Vagina (tissue), 2 donors: ENCODE results near the gene SORCS2. TPM values are rescaled to one million over a fixed set of nuclear protein-coding genes. Genes with fewer than 3 reads are reported as not detected.

ENCODE experiments used
- DNase-seq, 2 donors: peaks; one replicate each; pipeline ENCODE4 v3.0.0-alpha.2; 2017; ENCODE audit errors: extremely low spot score in 2 of 2
- H3K27ac ChIP-seq: fragments of 200-600 bp; sonication (generic); one replicate; pipeline ENCODE4 v1.5.1; 2019
- H3K27me3 ChIP-seq: fragments of 200-600 bp; sonication (generic); one replicate; pipeline ENCODE4 v1.5.1; 2019
- H3K36me3 ChIP-seq, 2 donors: fragments of 200-600 bp; sonication (generic); one replicate each; pipeline ENCODE4 v1.5.1; 2017 to 2019
- H3K4me1 ChIP-seq: fragments of 200-600 bp; sonication (generic); one replicate; pipeline ENCODE4 v1.5.1; 2019
- H3K4me3 ChIP-seq, 2 donors: fragments of 200-600 bp; sonication (generic); 1 replicate in 1 of 2; 2 replicates in 1 of 2; pipeline ENCODE4 v1.5.1; 2016 to 2019
- H3K9me3 ChIP-seq: fragments of 200-600 bp; sonication (generic); one replicate; pipeline ENCODE4 v1.5.1; 2019
- CTCF ChIP-seq, 3 experiments: fragments of 450-650 bp in 2 of 3; fragments of 200-600 bp in 1 of 3; sonication (generic) in 1 of 3; IDR thresholded peaks; one replicate each; pipeline ENCODE4 v1.5.1; 2017 to 2019; ENCODE audit warnings: antibody characterized with exemption in 3 of 3, mild to moderate bottlenecking in 2 of 3, moderate library complexity in 2 of 3
- POLR2A ChIP-seq, 2 donors: fragments of 450-650 bp; IDR thresholded peaks; one replicate each; pipeline ENCODE4 v1.6.1; 2017; ENCODE audit warnings: antibody characterized with exemption in 2 of 2, mild to moderate bottlenecking in 2 of 2, moderate library complexity in 2 of 2
- POLR2AphosphoS5 ChIP-seq, 2 donors: sonication (generic); formaldehyde crosslinking; IDR thresholded peaks; one replicate each; pipeline ENCODE4 v1.9.0; 2017; ENCODE audit warnings: antibody characterized with exemption in 2 of 2, mild to moderate bottlenecking in 2 of 2, low read depth in 1 of 2; ENCODE audit not compliant: insufficient read depth in 1 of 2
- intact Hi-C: fragments of 100-400 bp; cut with DNase I; formaldehyde crosslinking; loops from one replicate; pipeline ENCODE4 v1.15.1; 2023
- total RNA-seq: library from RNA; depleted of rRNA; stranded (reverse); fragments of >200 nt; gene quantifications from one replicate; pipeline ENCODE4 v1.2.3, GENCODE V29; 2016

The SORCS2 gene
- total RNA-seq, 1 donor from 2014 or later = 5.4 TPM

GRCh38 chr4:7739077-7739917, 547.0 kb downstream of the SORCS2 start:
- Histone ChIP-seq H3K4me1 (no peaks in the 10 kb centered on the region), H3K27me3 (no peaks in the 10 kb centered on the region), H3K36me3 (no peaks in the 10 kb centered on the region), H3K4me3 (no peak overlapping the region), H3K9me3 (no peaks in the 10 kb centered on the region), H3K27ac (no peak overlapping the region)
- DNase-seq = no peak
- TF ChIP-seq POLR2A (IDR thresholded peaks at IDR 0.05) = no peak
- intact Hi-C loops = no loop called here

- H3K4me1 ChIP-seq = no peaks in the 10 kb centered on the region
- no peak for TF ChIP-seq POLR2A (IDR thresholded peaks at IDR 0.05)
- TF ChIP-seq CTCF (IDR thresholded peaks at IDR 0.05) = no peak
- TF ChIP-seq POLR2AphosphoS5 (IDR thresholded peaks at IDR 0.05; ENCODE audit: insufficient read depth in 1 of 2, low read depth in 1 of 2) = no peak
- no peaks in the 10 kb centered on the region for H3K36me3 ChIP-seq
- no peaks in the 10 kb centered on the region for H3K27me3 ChIP-seq
- no peak overlapping the region for H3K4me3 ChIP-seq
- no peak for DNase-seq
- no peaks in the 10 kb centered on the region for H3K9me3 ChIP-seq
- H3K27ac ChIP-seq = no peak overlapping the region
- intact Hi-C loops = no loop called here
Observed at GRCh38 chr4:7739918-7740865, 547.9 kb downstream of the SORCS2 start.

GRCh38 chr4:7740866-7741525, 548.7 kb downstream of the SORCS2 start:
- Histone ChIP-seq H3K4me1 (no peaks in the 10 kb centered on the region), H3K9me3 (no peaks in the 10 kb centered on the region), H3K27ac (no peak overlapping the region), H3K27me3 (no peaks in the 10 kb centered on the region), H3K4me3 (no peak overlapping the region), H3K36me3 (no peaks in the 10 kb centered on the region)
- no peak for TF ChIP-seq POLR2AphosphoS5 (IDR thresholded peaks at IDR 0.05; ENCODE audit: insufficient read depth in 1 of 2, low read depth in 1 of 2)
- no peak for TF ChIP-seq CTCF (IDR thresholded peaks at IDR 0.05)
- TF ChIP-seq POLR2A (IDR thresholded peaks at IDR 0.05) = no peak
- no peak for DNase-seq
- intact Hi-C loops = no loop called here

GRCh38 chr4:7741946-7742806, 549.8 kb downstream of the SORCS2 start:
- Histone ChIP-seq H3K4me3 (no peak overlapping the region), H3K36me3 (no peaks in the 10 kb centered on the region), H3K4me1 (no peaks in the 10 kb centered on the region), H3K27me3 (no peaks in the 10 kb centered on the region), H3K9me3 (no peaks in the 10 kb centered on the region), H3K27ac (no peak overlapping the region)
- DNase-seq = no peak
- TF ChIP-seq POLR2AphosphoS5 (IDR thresholded peaks at IDR 0.05; ENCODE audit: insufficient read depth in 1 of 2, low read depth in 1 of 2) (no peak), CTCF (IDR thresholded peaks at IDR 0.05) (no peak), POLR2A (IDR thresholded peaks at IDR 0.05) (no peak)
- intact Hi-C loops = no loop called here
